Left kidney (tissue), 2 donors: ENCODE measurements around the gene SEPTIN1. TPM values are rescaled to one million over a fixed set of nuclear protein-coding genes. Genes with fewer than 3 reads are reported as not detected.

Experiments
- DNase-seq: peaks from one replicate; pipeline ENCODE4 v3.0.0-alpha.2; 2013
- polyA plus RNA-seq: library from polyadenylated mRNA; unstranded; fragments of 120-200 nt; gene quantifications from one replicate; pipeline ENCODE4 v1.2.1, GENCODE V29; 2013; ENCODE audit not compliant: insufficient read length

SEPTIN1 gene
- polyA plus RNA-seq, 1 donor: 1.8 TPM

GRCh38 chr16:30377050-30377811, 5.1 kb downstream of the SEPTIN1 start:
- no peak for DNase-seq

- no peak for DNase-seq
Measured at GRCh38 chr16:30376461-30376902, 5.9 kb downstream of the SEPTIN1 start.

DNA sequence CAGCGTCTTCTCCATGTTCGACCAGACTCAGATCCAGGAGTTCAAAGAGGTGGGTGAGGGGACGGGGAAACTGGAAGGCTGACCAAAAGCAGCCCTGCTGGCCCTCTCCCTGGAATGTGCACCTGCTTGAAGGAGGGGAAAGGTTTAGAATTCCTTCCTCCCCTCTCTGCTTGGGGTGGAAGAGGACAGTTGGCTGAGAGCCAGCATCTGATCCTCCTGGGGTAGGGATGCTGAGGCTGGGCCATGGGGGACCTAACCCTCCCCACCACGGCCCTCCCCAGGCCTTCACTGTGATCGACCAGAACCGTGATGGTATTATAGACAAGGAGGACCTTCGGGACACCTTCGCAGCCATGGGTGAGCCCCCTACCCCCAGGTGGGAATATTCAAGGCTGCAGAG, 6.5 kb downstream of the SEPTIN1 start:
- DNase-seq: no peak

- no peak for DNase-seq
Measured at GRCh38 chr16:30374538-30374937, 7.8 kb downstream of the SEPTIN1 start, which contains the start of gene MYL11. TSS of gene MYL11 (plus strand) at chr16:30374802. CDS start at chr16:30374858, 56 bp downstream.

DNA sequence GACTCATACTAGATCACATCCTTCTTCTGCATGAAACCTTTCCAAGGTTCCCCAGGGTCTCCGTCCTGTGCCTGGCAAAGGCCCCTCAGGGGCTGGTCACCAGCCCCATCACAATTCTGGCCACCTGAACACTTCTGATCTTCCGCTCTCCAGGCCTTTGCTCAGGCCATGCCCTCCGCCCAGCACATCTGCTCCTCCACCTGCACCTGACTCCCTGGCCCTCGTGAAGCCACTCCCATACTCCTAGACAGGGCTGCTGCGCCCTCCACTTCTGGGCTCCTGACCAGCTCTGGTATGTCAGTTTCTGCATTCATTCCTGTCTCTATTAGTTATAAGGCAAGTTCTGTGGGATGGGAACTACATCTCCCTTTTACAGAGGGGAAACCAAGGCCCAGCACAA, 9.6 kb downstream of the SEPTIN1 start:
- no peak for DNase-seq

GRCh38 chr16:30372038-30372712, 10.2 kb downstream of the SEPTIN1 start:
- no peak for DNase-seq

- no peak for DNase-seq
Measured at GRCh38 chr16:30371248-30371816, 11.0 kb downstream of the SEPTIN1 start.

DNA sequence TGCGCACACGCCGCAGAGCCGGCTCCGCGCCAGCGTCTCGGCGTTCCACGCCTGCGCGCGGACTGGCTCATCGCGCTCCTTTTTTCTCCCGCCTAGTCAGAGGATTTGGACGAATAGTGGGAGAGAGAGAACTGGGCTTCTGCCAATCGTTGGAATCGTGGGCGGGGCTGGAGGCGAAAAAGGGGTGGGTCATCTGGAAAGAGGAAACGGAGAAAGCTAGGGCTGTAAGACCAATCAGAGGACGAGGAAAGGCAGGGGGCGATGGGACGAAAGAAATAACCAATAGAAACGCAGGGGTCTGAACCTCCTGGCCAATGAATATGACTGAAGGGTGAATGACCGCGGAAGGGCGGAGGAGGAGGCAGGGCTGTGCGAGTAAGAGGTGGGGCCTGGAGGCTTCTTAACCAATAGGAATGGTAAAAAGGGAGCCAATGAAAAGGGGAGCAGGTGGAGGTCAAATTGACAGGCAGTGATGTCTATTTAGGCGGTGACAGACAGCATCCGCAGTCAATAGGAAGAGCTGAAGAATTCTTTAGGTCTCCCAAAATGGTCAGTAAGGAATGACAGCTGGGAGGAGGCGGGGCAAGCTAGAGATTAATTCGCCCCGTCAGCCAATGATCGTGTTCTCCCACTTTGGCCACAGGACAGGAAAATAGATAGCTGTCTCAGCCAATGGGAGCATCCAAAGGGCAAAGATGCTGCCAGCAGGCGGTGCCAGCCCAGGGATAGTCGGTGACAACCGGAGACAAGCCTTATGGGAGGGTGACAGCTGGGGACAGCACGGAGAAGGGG, 11.7 kb downstream of the SEPTIN1 start, which contains the start of gene TBC1D10B:
TSS of gene TBC1D10B (minus strand) at position 39 of the 792 bp plus-strand sequence. CDS start 311 bp downstream, outside the sequence.
- DNase-seq: peak; percentile 100

GRCh38 chr16:30369938-30370455, 12.4 kb downstream of the SEPTIN1 start:
- no peak for DNase-seq

- no peak for DNase-seq
Measured at GRCh38 chr16:30369091-30369937, 13.0 kb downstream of the SEPTIN1 start.

DNA sequence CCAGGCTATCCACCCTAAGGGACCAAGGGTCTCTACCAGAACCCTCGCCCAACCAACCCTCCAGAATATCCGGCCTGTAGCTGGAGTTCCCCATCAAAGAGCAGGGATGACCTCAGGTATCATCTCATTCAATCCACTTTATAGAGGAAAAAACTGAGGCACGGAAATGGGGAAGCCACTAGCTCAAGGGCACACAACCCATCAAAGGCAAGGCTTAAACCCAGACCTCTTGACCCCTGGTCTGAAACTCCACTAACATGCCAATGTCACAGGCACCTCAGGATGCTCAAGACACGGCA, 13.6 kb downstream of the SEPTIN1 start:
- DNase-seq: no peak

DNA sequence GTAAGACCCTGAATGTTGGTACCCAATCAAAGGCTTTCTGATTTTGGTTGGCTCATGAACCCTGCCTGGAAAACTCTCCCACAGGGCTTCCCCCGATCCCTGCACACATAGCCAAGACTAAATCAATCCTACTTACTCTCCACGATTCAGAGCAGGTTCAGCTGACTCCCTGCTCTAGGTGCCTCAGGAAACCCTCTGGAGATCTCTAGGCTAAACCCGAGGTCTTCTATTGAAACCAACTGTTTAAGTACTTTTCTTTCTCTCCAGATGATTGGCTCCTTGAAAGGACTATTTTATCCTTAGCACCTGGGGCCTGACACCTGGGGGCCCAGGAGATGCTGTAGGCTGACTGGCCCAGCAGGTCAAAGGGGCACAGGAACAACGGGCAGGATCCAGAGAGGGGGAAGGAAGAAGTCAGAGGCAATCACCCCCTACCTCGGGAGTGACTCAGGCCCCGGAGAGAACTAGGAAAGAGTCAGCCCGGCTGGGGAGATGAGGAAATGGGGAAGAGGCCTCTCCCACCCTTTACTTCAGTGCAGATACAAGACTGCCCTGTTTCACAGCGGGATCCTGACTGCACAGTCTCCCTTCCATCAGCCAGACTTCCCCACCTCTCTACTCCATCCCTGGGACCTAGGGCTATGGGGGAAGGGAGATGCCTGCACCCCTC, 14.1 kb downstream of the SEPTIN1 start:
- no peak for DNase-seq

DNA sequence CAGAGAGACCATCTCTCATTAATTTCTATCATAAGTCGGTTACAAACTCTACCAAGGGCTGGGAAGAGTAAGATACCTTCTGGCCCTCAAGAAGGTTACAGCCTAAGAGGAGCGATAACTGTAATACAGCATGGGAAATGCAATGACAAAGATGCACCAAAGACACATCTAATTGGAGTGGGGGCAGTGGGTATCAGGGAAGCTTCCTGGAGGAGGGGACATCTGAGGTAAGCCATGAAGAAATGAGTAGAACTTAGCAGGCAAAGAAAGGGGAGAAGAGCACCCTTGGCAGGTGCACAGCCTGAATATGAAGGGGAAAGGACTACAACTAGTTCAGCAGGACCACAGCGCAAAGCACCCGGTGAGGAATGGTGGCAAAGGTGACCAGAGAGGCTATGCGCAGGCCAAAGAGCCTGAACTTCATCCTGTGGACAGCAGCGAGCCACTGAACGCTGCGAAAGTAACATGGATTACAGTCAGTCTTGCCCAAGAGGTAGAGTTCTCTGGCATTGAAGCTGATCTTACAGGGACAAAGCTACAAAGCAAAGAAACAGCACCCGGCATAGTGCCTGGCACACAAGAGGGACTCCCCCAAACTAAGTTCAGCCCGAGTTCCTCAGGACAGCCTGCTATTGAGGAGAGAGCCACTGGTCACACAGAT, 14.9 kb downstream of the SEPTIN1 start:
- no peak for DNase-seq

DNA sequence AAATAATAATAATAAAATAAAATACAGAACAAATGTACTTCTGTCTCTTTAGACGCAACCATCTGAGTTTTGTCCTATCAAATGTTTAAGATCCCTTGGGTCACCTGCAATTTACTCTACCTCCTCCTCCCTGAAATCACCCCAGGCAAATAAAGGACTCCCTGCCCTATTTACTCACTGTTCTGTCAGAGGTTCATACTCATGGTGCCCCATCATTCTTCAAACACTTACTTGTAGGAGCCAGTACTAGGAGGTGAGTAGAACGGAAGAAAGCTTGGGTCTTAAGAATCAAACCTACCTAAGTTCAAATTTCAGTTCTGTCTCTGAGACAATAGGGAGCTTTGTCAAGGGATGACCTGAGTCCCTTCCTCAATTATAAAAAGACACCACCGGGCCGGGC, 15.8 kb downstream of the SEPTIN1 start:
- no peak for DNase-seq

DNA sequence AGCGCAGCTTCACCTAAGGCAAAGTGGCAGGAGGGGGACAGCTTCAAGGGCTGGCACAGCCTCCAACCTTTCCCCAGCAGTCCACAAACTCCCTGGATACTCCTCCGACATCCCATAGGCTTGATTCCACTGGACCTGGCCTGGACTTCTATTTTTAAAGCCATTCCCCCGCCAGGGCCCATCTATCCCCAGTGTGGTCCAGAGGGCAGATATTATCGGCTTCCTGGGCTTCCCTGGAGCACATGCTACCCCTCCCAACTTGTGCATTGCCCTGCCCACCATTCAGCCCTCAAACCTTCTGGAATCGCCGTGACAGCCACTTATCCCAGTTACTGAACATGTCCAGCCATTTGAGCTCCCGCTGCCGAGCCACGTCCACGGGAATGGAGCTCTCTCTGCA, 17.2 kb downstream of the SEPTIN1 start:
- no peak for DNase-seq

GRCh38 chr16:30361180-30361579, 21.2 kb downstream of the SEPTIN1 start:
- DNase-seq: no peak

DNA sequence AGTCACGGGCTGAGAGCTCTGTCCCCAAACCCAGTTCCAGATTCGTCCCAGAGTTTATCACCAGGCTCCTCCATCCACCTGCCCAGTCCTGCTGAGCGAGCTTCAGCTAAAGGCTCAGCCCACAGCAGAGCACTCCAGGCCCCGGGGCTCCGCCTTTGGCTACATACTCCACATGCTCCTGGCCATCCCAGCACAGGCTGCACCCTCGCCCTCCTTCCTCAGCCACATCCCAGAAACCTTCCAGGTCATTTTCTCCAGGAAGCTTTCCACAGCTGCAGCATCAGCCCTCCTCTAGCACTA, 22.5 kb downstream of the SEPTIN1 start:
- no peak for DNase-seq

- DNase-seq: no peak
Measured at GRCh38 chr16:30358990-30359870, 23.1 kb downstream of the SEPTIN1 start.

GRCh38 chr16:30358577-30358936, 23.8 kb downstream of the SEPTIN1 start:
- DNase-seq: no peak
